Loucy (cell line): ENCODE data around the gene ZNF581.

Source experiments
- EZH2phosphoT487 ChIP-seq: fragments of 200-600 bp; IDR thresholded peaks from 2 replicates; pipeline ENCODE4 v1.6.1; 2018; ENCODE audit warnings: antibody characterized with exemption, mild to moderate bottlenecking, moderate library complexity, borderline replicate concordance
- TF ChIP-seq, protein P1 (sequence below): fragments of 200-600 bp; sonication (generic); conservative IDR thresholded peaks from 2 replicates; pipeline ENCODE4 v1.5.1; 2014; ENCODE audit warnings: mild to moderate bottlenecking, antibody characterized with exemption, low read length

DNA sequence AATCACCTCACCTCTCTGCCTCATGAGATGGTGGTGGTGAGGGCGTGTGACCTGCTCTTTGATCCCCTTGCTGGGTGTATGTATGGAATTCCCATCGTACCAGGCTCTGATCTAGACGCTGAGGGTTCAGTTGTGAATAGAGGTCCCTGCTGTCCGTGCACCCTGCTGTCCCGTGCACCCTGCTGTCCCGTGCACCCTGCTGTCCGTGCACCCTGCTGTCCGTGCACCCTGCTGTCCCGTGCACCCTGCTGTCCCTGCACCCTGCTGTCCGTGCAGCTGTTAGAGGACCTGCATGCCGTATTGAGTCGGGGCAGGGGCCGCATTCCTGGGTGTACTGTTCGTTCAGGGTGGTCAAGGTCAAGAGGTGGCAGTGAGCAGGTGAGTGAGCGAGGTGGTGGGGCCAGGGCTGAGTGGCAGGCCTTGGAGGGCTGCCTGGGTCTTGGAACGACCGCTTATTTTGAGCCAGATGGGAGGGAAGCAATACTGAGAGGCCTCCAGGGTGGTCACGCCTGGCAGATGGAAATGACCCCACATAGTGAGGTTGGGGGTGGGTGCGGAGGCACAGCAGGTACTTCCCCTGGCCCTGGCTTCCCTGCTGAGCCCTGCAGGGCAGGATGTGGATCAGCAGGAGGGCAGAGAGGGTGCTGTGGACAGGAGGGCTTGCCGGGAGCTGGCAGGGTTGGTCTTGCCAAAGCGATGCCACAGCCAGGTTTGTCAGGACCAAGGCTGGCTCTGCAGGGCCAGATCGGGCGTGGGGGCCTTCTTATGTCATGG is 27.0 kb downstream of the ZNF581 start:
- TF ChIP-seq, protein P1, sequence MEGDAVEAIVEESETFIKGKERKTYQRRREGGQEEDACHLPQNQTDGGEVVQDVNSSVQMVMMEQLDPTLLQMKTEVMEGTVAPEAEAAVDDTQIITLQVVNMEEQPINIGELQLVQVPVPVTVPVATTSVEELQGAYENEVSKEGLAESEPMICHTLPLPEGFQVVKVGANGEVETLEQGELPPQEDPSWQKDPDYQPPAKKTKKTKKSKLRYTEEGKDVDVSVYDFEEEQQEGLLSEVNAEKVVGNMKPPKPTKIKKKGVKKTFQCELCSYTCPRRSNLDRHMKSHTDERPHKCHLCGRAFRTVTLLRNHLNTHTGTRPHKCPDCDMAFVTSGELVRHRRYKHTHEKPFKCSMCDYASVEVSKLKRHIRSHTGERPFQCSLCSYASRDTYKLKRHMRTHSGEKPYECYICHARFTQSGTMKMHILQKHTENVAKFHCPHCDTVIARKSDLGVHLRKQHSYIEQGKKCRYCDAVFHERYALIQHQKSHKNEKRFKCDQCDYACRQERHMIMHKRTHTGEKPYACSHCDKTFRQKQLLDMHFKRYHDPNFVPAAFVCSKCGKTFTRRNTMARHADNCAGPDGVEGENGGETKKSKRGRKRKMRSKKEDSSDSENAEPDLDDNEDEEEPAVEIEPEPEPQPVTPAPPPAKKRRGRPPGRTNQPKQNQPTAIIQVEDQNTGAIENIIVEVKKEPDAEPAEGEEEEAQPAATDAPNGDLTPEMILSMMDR: no peak
- TF ChIP-seq EZH2phosphoT487: no peak
